ENCODE results near the gene NKAIN4.

NKAIN4 gene

GRCh38 chr20:63254232-63254605 is at the start of gene NKAIN4:
Gene NKAIN4 (minus strand): TSS chr20:63254463. CDS start chr20:63254450, 13 bp downstream.
- DNase-seq = no peak

GRCh38 chr20:63303095-63303666 is 48.9 kb upstream of the NKAIN4 start:
- DNase-seq = no peak

- no peak for DNase-seq
Measured at GRCh38 chr20:63301671-63302070, 47.4 kb upstream of the NKAIN4 start.

GRCh38 chr20:63298731-63299312 is 44.6 kb upstream of the NKAIN4 start:
- no peak for DNase-seq

- no peak for DNase-seq
Measured at GRCh38 chr20:63297796-63298572, 43.7 kb upstream of the NKAIN4 start.

GRCh38 chr20:63297371-63297781 is 43.1 kb upstream of the NKAIN4 start:
- DNase-seq = no peak

GRCh38 chr20:63296531-63297299 is 42.5 kb upstream of the NKAIN4 start:
- DNase-seq = no peak

- DNase-seq = no peak
Measured at GRCh38 chr20:63295846-63296245, 41.6 kb upstream of the NKAIN4 start.

GRCh38 chr20:63295422-63295821 is 41.2 kb upstream of the NKAIN4 start:
- no peak for DNase-seq

GRCh38 chr20:63295018-63295417 is 40.8 kb upstream of the NKAIN4 start:
- no peak for DNase-seq

GRCh38 chr20:63294536-63294900 is 40.3 kb upstream of the NKAIN4 start:
- no peak for DNase-seq

GRCh38 chr20:63293871-63294535 is 39.7 kb upstream of the NKAIN4 start:
- DNase-seq = no peak

- DNase-seq = no peak
Measured at GRCh38 chr20:63293456-63293855, 39.2 kb upstream of the NKAIN4 start.

GRCh38 chr20:63292904-63293303 is 38.6 kb upstream of the NKAIN4 start, which contains the start of gene COL20A1:
Gene COL20A1 (plus strand): TSS chr20:63293186. CDS start chr20:63295108, 1,922 bp downstream.
- no peak for DNase-seq

- DNase-seq = no peak
Measured at GRCh38 chr20:63292292-63292701, 38.0 kb upstream of the NKAIN4 start.

GRCh38 chr20:63291811-63292210 is 37.5 kb upstream of the NKAIN4 start:
- DNase-seq = no peak

GRCh38 chr20:63290677-63291472 is 36.6 kb upstream of the NKAIN4 start:
- no peak for DNase-seq

- DNase-seq = no peak
Measured at GRCh38 chr20:63290136-63290676, 35.9 kb upstream of the NKAIN4 start.

- DNase-seq = no peak
Measured at GRCh38 chr20:63289311-63290135, 35.3 kb upstream of the NKAIN4 start.

GRCh38 chr20:63288581-63289251 is 34.5 kb upstream of the NKAIN4 start:
- no peak for DNase-seq

All from cerebellar nuclear complex (tissue), 1 donor.